Activated CD8-positive, alpha-beta memory T cell treated with anti-CD3 and anti-CD28 coated beads, Interleukin-2, amount 10 ng/mL, durations not matched to agents 7 days and 5 days (primary cell): ENCODE measurements around the gene SMOC1. TPM values are rescaled to one million over a fixed set of nuclear protein-coding genes. Genes with fewer than 3 reads are reported as not detected.

Experiments used
- ATAC-seq: fragments of 150-1000 bp; cut with Tn5 transposase; one replicate; pipeline ENCODE4 v1.10.0; 2021; ENCODE audit warnings: moderate library complexity
- CTCF ChIA-PET: fragments of 350-600 bp; sonication (Branson Sonifier 250); formaldehyde crosslinking; loops from one replicate; lab custom pipeline; 2021; ENCODE audit warnings: antibody characterized with exemption; lab: Charles Lee
- DNase-seq: peaks from one replicate; pipeline ENCODE4 v3.0.0-alpha.2; 2020
- H3K27ac Mint-ChIP-seq: one replicate; pipeline ENCODE4 v1.8.0; 2021; ENCODE audit warnings: mild to moderate bottlenecking, mixed read lengths
- H3K27me3 Mint-ChIP-seq: one replicate; pipeline ENCODE4 v1.8.0; 2021; ENCODE audit warnings: mixed read lengths
- H3K36me3 Mint-ChIP-seq: one replicate; pipeline ENCODE4 v1.8.0; 2021; ENCODE audit warnings: mild to moderate bottlenecking, mixed read lengths
- H3K4me1 Mint-ChIP-seq: one replicate; pipeline ENCODE4 v1.8.0; 2021; ENCODE audit warnings: mixed read lengths
- H3K4me3 Mint-ChIP-seq: one replicate; pipeline ENCODE4 v1.8.0; 2021; ENCODE audit warnings: mild to moderate bottlenecking, moderate library complexity, mixed read lengths
- H3K9me3 Mint-ChIP-seq: one replicate; pipeline ENCODE4 v1.8.0; 2022; ENCODE audit warnings: low read depth, mixed read lengths
- total RNA-seq, 2 experiments: library from RNA; stranded (reverse); gene quantifications; one replicate each; pipeline ENCODE4 v1.2.3, GENCODE V29; 2021

The SMOC1 gene
- total RNA-seq, 2 experiments from 2014 or later, result not detected

GRCh38 chr14:69964841-69965240 is 85.6 kb downstream of the SMOC1 start:
- Mint-ChIP-seq H3K4me3 (no peak overlapping the region), H3K9me3 (no peaks in the 10 kb centered on the region), H3K27me3 (peaks cover 15% of the 10 kb centered on the region)

GRCh38 chr14:69968132-69968531 is 88.9 kb downstream of the SMOC1 start:
- DNase-seq (no peak), ATAC-seq (no peak)
- Mint-ChIP-seq H3K36me3 (no peaks in the 10 kb centered on the region), H3K4me1 (no peaks in the 10 kb centered on the region), H3K4me3 (no peak overlapping the region), H3K27ac (no peak overlapping the region), H3K27me3 (peaks cover 4% of the 10 kb centered on the region), H3K9me3 (no peaks in the 10 kb centered on the region)
- CTCF ChIA-PET, result no interaction called here

More at GRCh38 chr14:69964841-69965240, 85.6 kb downstream of the SMOC1 start:
- no peak overlapping the region for H3K27ac Mint-ChIP-seq
- ATAC-seq (no peak), DNase-seq (no peak)
- no peaks in the 10 kb centered on the region for H3K36me3 Mint-ChIP-seq
- CTCF ChIA-PET, result no interaction called here
- no peaks in the 10 kb centered on the region for H3K4me1 Mint-ChIP-seq

- CTCF ChIA-PET, result no interaction called here
- H3K9me3 Mint-ChIP-seq, result no peaks in the 10 kb centered on the region
These were observed 89.5 kb downstream of the SMOC1 start for GRCh38 chr14:69968681-69969080.

GRCh38 chr14:69972755-69973154 is 93.5 kb downstream of the SMOC1 start:
- H3K36me3 Mint-ChIP-seq, result no peaks in the 10 kb centered on the region
- no peaks in the 10 kb centered on the region for H3K9me3 Mint-ChIP-seq
- H3K27me3 Mint-ChIP-seq, result peaks cover 27% of the 10 kb centered on the region
- no peak for ATAC-seq
- H3K4me1 Mint-ChIP-seq, result no peaks in the 10 kb centered on the region
- H3K27ac Mint-ChIP-seq, result no peak overlapping the region
- DNase-seq, result no peak
- CTCF ChIA-PET, result interaction anchor here (1.1 kb wide), 1 partner anchor 154 kb away, joined by 3 read pairs; no protein-coding TSS in a partner anchor
- no peak overlapping the region for H3K4me3 Mint-ChIP-seq

More at GRCh38 chr14:69968681-69969080, 89.5 kb downstream of the SMOC1 start:
- Mint-ChIP-seq H3K27me3 (peaks cover 4% of the 10 kb centered on the region), H3K27ac (no peak overlapping the region), H3K4me1 (no peaks in the 10 kb centered on the region), H3K36me3 (no peaks in the 10 kb centered on the region), H3K4me3 (no peak overlapping the region)
- no peak for ATAC-seq
- no peak for DNase-seq

GRCh38 chr14:69973846-69974245 is 94.6 kb downstream of the SMOC1 start:
- H3K36me3 Mint-ChIP-seq, result no peaks in the 10 kb centered on the region
- H3K9me3 Mint-ChIP-seq, result no peaks in the 10 kb centered on the region
- CTCF ChIA-PET, result interaction anchor here (1.1 kb wide), 1 partner anchor 155 kb away, joined by 3 read pairs; no protein-coding TSS in a partner anchor
- H3K4me1 Mint-ChIP-seq, result no peaks in the 10 kb centered on the region
- ATAC-seq, result no peak
- peaks cover 30% of the 10 kb centered on the region for H3K27me3 Mint-ChIP-seq
- DNase-seq, result no peak
- H3K4me3 Mint-ChIP-seq, result no peak overlapping the region
- H3K27ac Mint-ChIP-seq, result no peak overlapping the region

GRCh38 chr14:69979882-69980281 is 100.7 kb downstream of the SMOC1 start:
- Mint-ChIP-seq H3K4me1 (no peaks in the 10 kb centered on the region), H3K27ac (no peak overlapping the region), H3K4me3 (no peak overlapping the region), H3K36me3 (no peaks in the 10 kb centered on the region), H3K27me3 (peaks cover 51% of the 10 kb centered on the region), H3K9me3 (no peaks in the 10 kb centered on the region)
- CTCF ChIA-PET, result no interaction called here
- no peak for DNase-seq
- no peak for ATAC-seq

- DNase-seq, result no peak
- Mint-ChIP-seq H3K4me1 (no peaks in the 10 kb centered on the region), H3K27me3 (peaks cover 54% of the 10 kb centered on the region), H3K36me3 (no peaks in the 10 kb centered on the region), H3K4me3 (no peak overlapping the region), H3K27ac (no peak overlapping the region), H3K9me3 (no peaks in the 10 kb centered on the region)
- CTCF ChIA-PET, result no interaction called here
- no peak for ATAC-seq
These were observed 101.5 kb downstream of the SMOC1 start for GRCh38 chr14:69980457-69981425.

GRCh38 chr14:69982220-69982839 is 103.1 kb downstream of the SMOC1 start:
- Mint-ChIP-seq H3K9me3 (no peaks in the 10 kb centered on the region), H3K4me3 (no peak overlapping the region), H3K36me3 (no peaks in the 10 kb centered on the region), H3K27me3 (peaks cover 56% of the 10 kb centered on the region), H3K4me1 (no peaks in the 10 kb centered on the region), H3K27ac (no peak overlapping the region)
- CTCF ChIA-PET, result no interaction called here
- DNase-seq, result no peak
- no peak for ATAC-seq

- ATAC-seq (no peak), DNase-seq (no peak)
- no peaks in the 10 kb centered on the region for H3K36me3 Mint-ChIP-seq
- H3K4me1 Mint-ChIP-seq, result no peaks in the 10 kb centered on the region
- CTCF ChIA-PET, result no interaction called here
- peaks cover 58% of the 10 kb centered on the region for H3K27me3 Mint-ChIP-seq
- H3K9me3 Mint-ChIP-seq, result no peaks in the 10 kb centered on the region
- no peak overlapping the region for H3K27ac Mint-ChIP-seq
- no peak overlapping the region for H3K4me3 Mint-ChIP-seq
These were observed 103.7 kb downstream of the SMOC1 start for GRCh38 chr14:69982886-69983285.

- H3K36me3 Mint-ChIP-seq, result no peaks in the 10 kb centered on the region
- peaks cover 58% of the 10 kb centered on the region for H3K27me3 Mint-ChIP-seq
- H3K9me3 Mint-ChIP-seq, result no peaks in the 10 kb centered on the region
- H3K27ac Mint-ChIP-seq, result no peak overlapping the region
- no peak for ATAC-seq
- no peak for DNase-seq
- H3K4me3 Mint-ChIP-seq, result no peak overlapping the region
- CTCF ChIA-PET, result no interaction called here
- H3K4me1 Mint-ChIP-seq, result no peaks in the 10 kb centered on the region
These were observed 104.1 kb downstream of the SMOC1 start for GRCh38 chr14:69983317-69983716.

GRCh38 chr14:69985463-69985862 is 106.2 kb downstream of the SMOC1 start:
- no peaks in the 10 kb centered on the region for H3K36me3 Mint-ChIP-seq
- CTCF ChIA-PET, result no interaction called here
- ATAC-seq, result no peak
- H3K4me3 Mint-ChIP-seq, result no peak overlapping the region
- DNase-seq, result no peak
- H3K9me3 Mint-ChIP-seq, result no peaks in the 10 kb centered on the region
- no peaks in the 10 kb centered on the region for H3K4me1 Mint-ChIP-seq
- peaks cover 73% of the 10 kb centered on the region for H3K27me3 Mint-ChIP-seq
- no peak overlapping the region for H3K27ac Mint-ChIP-seq

- no peak overlapping the region for H3K27ac Mint-ChIP-seq
- H3K36me3 Mint-ChIP-seq, result no peaks in the 10 kb centered on the region
- no peaks in the 10 kb centered on the region for H3K4me1 Mint-ChIP-seq
- peaks cover 71% of the 10 kb centered on the region for H3K27me3 Mint-ChIP-seq
- no peak overlapping the region for H3K4me3 Mint-ChIP-seq
- ATAC-seq, result no peak
- CTCF ChIA-PET, result no interaction called here
- H3K9me3 Mint-ChIP-seq, result no peaks in the 10 kb centered on the region
- no peak for DNase-seq
These were observed 107.1 kb downstream of the SMOC1 start for GRCh38 chr14:69986336-69986735.

GRCh38 chr14:69987406-69988121 is 108.3 kb downstream of the SMOC1 start:
- Mint-ChIP-seq H3K4me1 (no peaks in the 10 kb centered on the region), H3K27ac (no peak overlapping the region), H3K9me3 (no peaks in the 10 kb centered on the region), H3K36me3 (no peaks in the 10 kb centered on the region), H3K4me3 (no peak overlapping the region), H3K27me3 (peaks cover 64% of the 10 kb centered on the region)
- no peak for DNase-seq
- ATAC-seq, result no peak
- CTCF ChIA-PET, result no interaction called here
